ENCODE results near the gene S100A8.
"Not testable (repeated sequence)": the region's sequence is repeated elsewhere in the genome, so short reads cannot be mapped to it uniquely, and the experiment has no call there.

Gene S100A8

GRCh38 chr1:153415850-153416570 is 25.1 kb upstream of the S100A8 start, which contains the start of gene S100A7A:
S100A7A (plus strand) TSS chr1:153416520; CDS start chr1:153418083, 1,563 bp downstream.
- DNase-seq = no peak

- DNase-seq = not testable (repeated sequence)
These were observed 23.1 kb upstream of the S100A8 start for GRCh38 chr1:153413961-153414360.

GRCh38 chr1:153407274-153407673 is 16.4 kb upstream of the S100A8 start:
- not testable (repeated sequence) for DNase-seq

GRCh38 chr1:153405825-153406599 is 15.1 kb upstream of the S100A8 start:
- DNase-seq = not testable (repeated sequence)

- DNase-seq = peak; percentile 57
These were observed 13.9 kb upstream of the S100A8 start for GRCh38 chr1:153404768-153405167.

- DNase-seq = no peak
These were observed 13.3 kb upstream of the S100A8 start for GRCh38 chr1:153404086-153404635.

- no peak for DNase-seq
These were observed 12.7 kb upstream of the S100A8 start for GRCh38 chr1:153403421-153404085.

- no peak for DNase-seq
These were observed 11.4 kb upstream of the S100A8 start for GRCh38 chr1:153402226-153402625.

GRCh38 chr1:153401461-153401860 is 10.6 kb upstream of the S100A8 start:
- DNase-seq = no peak

- DNase-seq = no peak
These were observed 9.4 kb upstream of the S100A8 start for GRCh38 chr1:153400244-153400643.

GRCh38 chr1:153399401-153400055 is 8.7 kb upstream of the S100A8 start:
- no peak for DNase-seq

- no peak for DNase-seq
These were observed 7.2 kb upstream of the S100A8 start for GRCh38 chr1:153397924-153398651.

GRCh38 chr1:153397051-153397923 is 6.4 kb upstream of the S100A8 start:
- DNase-seq = no peak

- DNase-seq = no peak
These were observed 5.6 kb upstream of the S100A8 start for GRCh38 chr1:153396461-153396860.

GRCh38 chr1:153395776-153396175 is 4.9 kb upstream of the S100A8 start:
- DNase-seq = no peak

- no peak for DNase-seq
These were observed 4.3 kb upstream of the S100A8 start for GRCh38 chr1:153395136-153395685.

- no peak for DNase-seq
These were observed 3.5 kb upstream of the S100A8 start for GRCh38 chr1:153394391-153394790.

- no peak for DNase-seq
These were observed 3.1 kb upstream of the S100A8 start for GRCh38 chr1:153393926-153394325.

GRCh38 chr1:153392822-153393221 is 1.9 kb upstream of the S100A8 start:
- DNase-seq = no peak

GRCh38 chr1:153392258-153392657 is 1.4 kb upstream of the S100A8 start:
- DNase-seq = no peak
